Mesenchymal stem cell (in vitro differentiated cells and primary cell): ENCODE measurements around the gene EHF.

Experiments
- DNase-seq: peaks from one replicate; pipeline ENCODE4 v3.0.0-alpha.2; 2013
- H2AFZ ChIP-seq: one replicate; pipeline ENCODE4 v1.6.1; 2013; ENCODE audit warnings: low read depth, mild to moderate bottlenecking, control low read depth, inconsistent platforms, low read length, moderate library complexity
- H2AK5ac ChIP-seq: 2 replicates; pipeline ENCODE4 v1.6.1; 2013; ENCODE audit warnings: low read length, moderate library complexity, mild to moderate bottlenecking, inconsistent platforms; ENCODE audit not compliant: severe bottlenecking
- H2BK120ac ChIP-seq: one replicate; pipeline ENCODE4 v1.6.1; 2013; ENCODE audit warnings: low read depth, mild to moderate bottlenecking, inconsistent platforms, low read length, moderate library complexity
- H2BK12ac ChIP-seq, 2 experiments: one replicate each; pipeline ENCODE4 v1.6.1; 2013; ENCODE audit warnings: inconsistent platforms in 2 of 2, low read length in 2 of 2, mild to moderate bottlenecking in 2 of 2, moderate library complexity in 2 of 2, control low read depth in 1 of 2
- H2BK15ac ChIP-seq: one replicate; pipeline ENCODE4 v1.6.1; 2013; ENCODE audit warnings: mild to moderate bottlenecking, low read depth, inconsistent platforms; ENCODE audit not compliant: poor library complexity, severe bottlenecking
- H2BK5ac ChIP-seq: 2 replicates; pipeline ENCODE4 v1.6.1; 2013; ENCODE audit warnings: low read depth, mild to moderate bottlenecking, low read length, control low read depth, inconsistent platforms; ENCODE audit not compliant: poor library complexity, severe bottlenecking
- H3K14ac ChIP-seq, 2 experiments: one replicate each; pipeline ENCODE4 v1.6.1; 2013; ENCODE audit warnings: inconsistent platforms in 2 of 2, low read length in 2 of 2, control low read depth in 1 of 2, mild to moderate bottlenecking in 1 of 2, moderate library complexity in 1 of 2
- H3K18ac ChIP-seq, 2 experiments: one replicate each; pipeline ENCODE4 v1.6.1; 2013; ENCODE audit warnings: inconsistent platforms in 2 of 2, low read length in 2 of 2, control low read depth in 1 of 2, low read depth in 1 of 2, mild to moderate bottlenecking in 1 of 2
- H3K23ac ChIP-seq, 2 experiments: one replicate each; pipeline ENCODE4 v1.6.1; 2013; ENCODE audit warnings: inconsistent platforms in 2 of 2, low read length in 2 of 2, mild to moderate bottlenecking in 2 of 2, moderate library complexity in 2 of 2, control low read depth in 1 of 2
- H3K27ac ChIP-seq: 2 replicates; pipeline ENCODE4 v1.5.1; 2013; ENCODE audit warnings: mild to moderate bottlenecking, moderate library complexity, low read length, control low read depth, inconsistent platforms; ENCODE audit not compliant: poor library complexity, severe bottlenecking
- H3K27me3 ChIP-seq, 2 experiments: 2 replicates each; pipeline versions ENCODE4 v1.6.1 to v1.7.0; 2013; ENCODE audit warnings: low read length in 2 of 2, mild to moderate bottlenecking in 2 of 2, moderate library complexity in 2 of 2, control low read depth in 1 of 2, inconsistent platforms in 1 of 2; ENCODE audit not compliant: control insufficient read depth in 1 of 2, insufficient read depth in 1 of 2
- H3K36me3 ChIP-seq, 2 experiments: 2 replicates each; pipeline versions ENCODE4 v1.6.1 to v1.7.0; 2013; ENCODE audit warnings: low read length in 2 of 2, control low read depth in 1 of 2, inconsistent platforms in 1 of 2, low read depth in 1 of 2, mild to moderate bottlenecking in 1 of 2; ENCODE audit not compliant: insufficient read depth in 2 of 2, control insufficient read depth in 1 of 2
- H3K4ac ChIP-seq, 2 experiments: one replicate each; pipeline ENCODE4 v1.6.1; 2013; ENCODE audit warnings: inconsistent platforms in 2 of 2, low read length in 2 of 2, mild to moderate bottlenecking in 2 of 2, moderate library complexity in 2 of 2, control low read depth in 1 of 2, low read depth in 1 of 2
- H3K4me1 ChIP-seq: 2 replicates; pipeline ENCODE4 v1.6.1; 2013; ENCODE audit warnings: low read depth, low read length, control low read depth; ENCODE audit not compliant: control insufficient read depth, insufficient read depth
- H3K4me2 ChIP-seq: 2 replicates; pipeline ENCODE4 v1.6.1; 2013; ENCODE audit warnings: low read length, mild to moderate bottlenecking, inconsistent platforms; ENCODE audit not compliant: poor library complexity, severe bottlenecking
- H3K4me3 ChIP-seq, 2 experiments: 2 replicates each; pipeline versions ENCODE4 v1.5.1 to v1.7.0; 2013; ENCODE audit warnings: low read length in 2 of 2, mild to moderate bottlenecking in 2 of 2, control low read depth in 1 of 2, low read depth in 1 of 2; ENCODE audit not compliant: insufficient read depth in 1 of 2
- H3K79me1 ChIP-seq: replicated peaks from 2 replicates; pipeline ENCODE4 v1.6.1; 2013; ENCODE audit warnings: mild to moderate bottlenecking, control low read depth, low read length, inconsistent platforms; ENCODE audit not compliant: poor library complexity, severe bottlenecking
- H3K9ac ChIP-seq: 2 replicates; pipeline ENCODE4 v1.7.0; 2013; ENCODE audit warnings: mild to moderate bottlenecking, low read length, moderate library complexity
- H3K9me3 ChIP-seq: 2 replicates; pipeline ENCODE4 v1.7.0; 2013; ENCODE audit warnings: mild to moderate bottlenecking, low read length; ENCODE audit not compliant: control insufficient read depth
- H4K8ac ChIP-seq: one replicate; pipeline ENCODE4 v1.6.1; 2013; ENCODE audit warnings: inconsistent platforms, mild to moderate bottlenecking, low read length, moderate library complexity
- H4K91ac ChIP-seq: one replicate; pipeline ENCODE4 v1.6.1; 2013; ENCODE audit warnings: mild to moderate bottlenecking, low read length, inconsistent platforms
- WGBS: methylation state at CpG from one replicate; pipeline ENCODE4 v1.1.7; 2013; ENCODE audit warnings: mixed read lengths; 5-methylcytosine and 5-hydroxymethylcytosine counted together

EHF gene

GRCh38 chr11:34642873-34643272 lies 22.0 kb downstream of the EHF start:
- Histone ChIP-seq H2AK5ac (peak overlapping the region; percentile 91), H4K8ac (no peak overlapping the region), H3K4me3 (no peak overlapping the region), H2BK15ac (no peak overlapping the region), H3K4ac (no peak overlapping the region), H3K36me3 (no peaks in the 10 kb centered on the region), H2AFZ (no peak overlapping the region), H3K14ac (no peak overlapping the region), H3K27ac (no peak overlapping the region), H2BK12ac (no peak overlapping the region), H3K9ac (no peak overlapping the region), H3K27me3 (peaks cover 0 to 32% of the 10 kb centered on the region in 2 experiments), H3K4me2 (no peak overlapping the region), H3K9me3 (no peaks in the 10 kb centered on the region), H2BK5ac (no peak overlapping the region), H4K91ac (no peak overlapping the region), H3K4me1 (peaks cover 24% of the 10 kb centered on the region), H2BK120ac (no peak overlapping the region), H3K79me1 (no peaks in the 10 kb centered on the region), H3K23ac (no peak overlapping the region), H3K18ac (no peak overlapping the region)
- 96% methylated on average over 6 of the region's 6 CpGs for WGBS
- no peak for DNase-seq

- no peak overlapping the region for H3K14ac ChIP-seq
- H3K27ac ChIP-seq = peak overlapping the region; percentile 88
- H2BK12ac ChIP-seq = no peak overlapping the region
- H3K9ac ChIP-seq = no peak overlapping the region
- no peak overlapping the region for H4K91ac ChIP-seq
- H3K18ac ChIP-seq = no peak overlapping the region
- peak overlapping the region; percentile 3 for H2BK15ac ChIP-seq
- H2BK5ac ChIP-seq = peak overlapping the region; percentile 11
- no peak overlapping the region for H2AFZ ChIP-seq
- H3K79me1 ChIP-seq = no peaks in the 10 kb centered on the region
- H3K23ac ChIP-seq = no peak overlapping the region
- no peak overlapping the region for H3K4ac ChIP-seq
- 98% methylated on average over 3 of the region's 3 CpGs for WGBS
- no peak overlapping the region for H2BK120ac ChIP-seq
- H4K8ac ChIP-seq = no peak overlapping the region
- no peak for DNase-seq
- H3K36me3 ChIP-seq = no peaks in the 10 kb centered on the region
- peaks cover 0 to 32% of the 10 kb centered on the region in 2 experiments for H3K27me3 ChIP-seq
- peak overlapping the region; percentile 91 for H2AK5ac ChIP-seq
- H3K4me3 ChIP-seq = no peak overlapping the region
- peaks cover 24% of the 10 kb centered on the region for H3K4me1 ChIP-seq
- no peaks in the 10 kb centered on the region for H3K9me3 ChIP-seq
- no peak overlapping the region for H3K4me2 ChIP-seq
Measured at GRCh38 chr11:34643311-34643710, 22.4 kb downstream of the EHF start.

DNA sequence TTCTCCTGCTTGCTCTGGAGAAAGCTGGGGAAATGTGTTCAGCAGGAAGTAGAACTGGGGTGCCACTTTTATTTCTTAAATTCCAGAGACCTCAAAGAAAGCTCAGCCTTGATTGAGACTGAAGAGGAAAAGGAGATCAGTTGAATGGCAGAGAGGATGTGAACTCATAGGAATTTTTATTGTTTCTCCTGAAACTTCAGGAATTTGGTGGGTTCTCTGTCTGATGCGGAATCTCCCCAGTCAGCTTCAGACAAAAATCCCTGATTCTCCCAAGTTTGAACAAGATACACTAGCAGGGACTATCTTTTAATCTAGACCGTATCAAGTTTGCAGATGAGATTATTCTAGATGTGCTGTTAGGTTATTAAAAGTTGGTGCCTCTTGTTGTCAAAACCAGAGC lies 23.0 kb downstream of the EHF start:
- Histone ChIP-seq H4K8ac (no peak overlapping the region), H3K27ac (peak overlapping the region; percentile 88), H3K4me2 (no peak overlapping the region), H3K4ac (no peak overlapping the region), H3K14ac (no peak overlapping the region), H3K36me3 (no peaks in the 10 kb centered on the region), H2BK12ac (no peak overlapping the region), H2BK120ac (no peak overlapping the region), H3K79me1 (no peaks in the 10 kb centered on the region), H3K23ac (no peak overlapping the region), H4K91ac (no peak overlapping the region), H2AFZ (no peak overlapping the region), H3K9ac (no peak overlapping the region), H3K18ac (no peak overlapping the region), H2AK5ac (peak overlapping the region; percentile 91), H3K4me1 (peaks cover 24% of the 10 kb centered on the region), H3K9me3 (no peaks in the 10 kb centered on the region), H3K27me3 (peaks cover 0 to 30% of the 10 kb centered on the region in 2 experiments), H3K4me3 (no peak overlapping the region), H2BK15ac (no peak overlapping the region), H2BK5ac (no peak overlapping the region)
- DNase-seq = no peak
- 60% methylated on average over 1 of the region's 2 CpGs for WGBS

- Histone ChIP-seq H2BK12ac (no peak overlapping the region), H3K18ac (no peak overlapping the region), H3K27me3 (peaks cover 0 to 21% of the 10 kb centered on the region in 2 experiments), H2AK5ac (peak overlapping the region; percentile 92), H3K9me3 (no peaks in the 10 kb centered on the region), H3K36me3 (no peaks in the 10 kb centered on the region), H3K4ac (no peak overlapping the region), H3K14ac (no peak overlapping the region), H3K79me1 (no peaks in the 10 kb centered on the region), H3K4me3 (no peak overlapping the region), H3K23ac (no peak overlapping the region), H3K4me1 (peaks cover 19% of the 10 kb centered on the region), H2BK15ac (no peak overlapping the region), H2AFZ (no peak overlapping the region), H3K27ac (peak overlapping the region; percentile 88), H2BK120ac (no peak overlapping the region), H4K91ac (no peak overlapping the region), H3K4me2 (no peak overlapping the region), H4K8ac (no peak overlapping the region), H3K9ac (no peak overlapping the region), H2BK5ac (peak overlapping the region; percentile 85)
- WGBS = 69% methylated on average over 6 of the region's 9 CpGs
- peak; percentile 88 for DNase-seq
Measured at GRCh38 chr11:34644669-34645406, 23.9 kb downstream of the EHF start.
